Choroid plexus epithelial cell (primary cell): ENCODE data around the gene ZMIZ1.

Source experiments
- DNase-seq: peaks from one replicate; pipeline ENCODE4 v3.0.0-alpha.2; 2010; ENCODE audit warnings: low read depth
- H3K4me3 ChIP-seq: 2 replicates; pipeline ENCODE4 v1.5.1; 2011; ENCODE audit warnings: low read depth, mild to moderate bottlenecking, control low read depth, low read length, moderate library complexity
- TF ChIP-seq, protein P1 (sequence below): conservative IDR thresholded peaks from 2 replicates; pipeline ENCODE4 v1.5.1; 2011; ENCODE audit warnings: low read depth, mild to moderate bottlenecking, control low read depth, inconsistent platforms, low read length, moderate library complexity

The ZMIZ1 gene

GRCh38 chr10:79021948-79022499 is 46.7 kb upstream of the ZMIZ1 start:
- H3K4me3 ChIP-seq = no peak overlapping the region
- TF ChIP-seq, protein P1, sequence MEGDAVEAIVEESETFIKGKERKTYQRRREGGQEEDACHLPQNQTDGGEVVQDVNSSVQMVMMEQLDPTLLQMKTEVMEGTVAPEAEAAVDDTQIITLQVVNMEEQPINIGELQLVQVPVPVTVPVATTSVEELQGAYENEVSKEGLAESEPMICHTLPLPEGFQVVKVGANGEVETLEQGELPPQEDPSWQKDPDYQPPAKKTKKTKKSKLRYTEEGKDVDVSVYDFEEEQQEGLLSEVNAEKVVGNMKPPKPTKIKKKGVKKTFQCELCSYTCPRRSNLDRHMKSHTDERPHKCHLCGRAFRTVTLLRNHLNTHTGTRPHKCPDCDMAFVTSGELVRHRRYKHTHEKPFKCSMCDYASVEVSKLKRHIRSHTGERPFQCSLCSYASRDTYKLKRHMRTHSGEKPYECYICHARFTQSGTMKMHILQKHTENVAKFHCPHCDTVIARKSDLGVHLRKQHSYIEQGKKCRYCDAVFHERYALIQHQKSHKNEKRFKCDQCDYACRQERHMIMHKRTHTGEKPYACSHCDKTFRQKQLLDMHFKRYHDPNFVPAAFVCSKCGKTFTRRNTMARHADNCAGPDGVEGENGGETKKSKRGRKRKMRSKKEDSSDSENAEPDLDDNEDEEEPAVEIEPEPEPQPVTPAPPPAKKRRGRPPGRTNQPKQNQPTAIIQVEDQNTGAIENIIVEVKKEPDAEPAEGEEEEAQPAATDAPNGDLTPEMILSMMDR = no peak

DNA sequence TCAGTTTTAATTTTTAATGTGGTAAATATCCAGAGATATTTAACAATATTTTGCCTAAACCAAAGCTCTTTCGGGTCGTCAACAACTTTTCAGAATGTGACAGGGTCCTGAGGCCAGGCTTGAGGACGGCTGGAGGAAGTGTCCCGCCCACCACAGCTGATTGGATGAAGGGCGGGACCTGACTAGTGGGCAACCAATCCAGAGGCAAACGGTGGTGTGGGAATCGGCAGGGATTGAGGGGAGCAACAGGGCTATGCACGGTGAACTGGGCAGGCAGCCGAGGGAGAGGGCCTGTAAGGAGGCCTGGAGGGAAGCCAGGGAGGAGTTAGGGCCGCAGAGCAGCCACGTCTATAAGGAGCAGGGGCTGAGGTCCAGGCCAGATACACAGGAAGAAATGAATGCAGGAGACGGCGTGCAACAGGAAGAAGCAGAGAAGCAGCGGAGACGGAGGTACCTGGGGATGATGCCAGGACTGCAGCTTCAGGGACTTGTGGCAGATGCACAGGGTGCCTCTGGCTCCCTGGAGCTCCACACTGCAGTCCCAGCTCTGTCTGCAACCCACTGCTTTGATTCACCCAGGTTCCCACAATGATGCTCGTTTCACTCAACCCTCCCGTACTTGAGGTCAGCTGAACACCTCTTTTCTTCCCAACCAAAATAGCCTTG is 46.1 kb upstream of the ZMIZ1 start:
- DNase-seq = peak; percentile 76
- peak overlapping the region; percentile 32 for H3K4me3 ChIP-seq
- TF ChIP-seq, protein P1 = no peak

More at GRCh38 chr10:79021948-79022499, 46.7 kb upstream of the ZMIZ1 start:
- no peak for DNase-seq

- DNase-seq = peak; percentile 37
- no peak overlapping the region for H3K4me3 ChIP-seq
- TF ChIP-seq, protein P1 = no peak
Measured at GRCh38 chr10:79023240-79024162, 45.3 kb upstream of the ZMIZ1 start.

DNA sequence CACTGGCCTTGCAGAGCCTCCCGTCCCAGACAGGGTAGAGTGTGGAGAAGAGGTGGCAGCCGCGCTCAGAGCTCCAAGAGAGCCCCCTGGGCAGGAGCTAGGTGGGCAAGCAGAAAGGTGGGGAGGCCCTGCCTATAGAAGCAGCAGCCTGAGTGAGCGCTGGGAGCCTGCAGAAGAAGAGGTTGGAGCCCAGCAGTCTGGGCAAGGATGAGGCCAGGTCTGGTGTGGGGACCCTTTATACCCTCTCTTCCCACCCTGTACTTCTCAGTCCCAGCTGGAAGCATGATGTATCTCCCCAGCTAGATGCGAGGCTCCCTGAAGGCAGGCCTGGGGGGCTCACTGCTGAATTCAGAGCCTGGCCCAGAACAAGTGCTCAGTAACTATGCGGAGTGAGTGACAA is 44.5 kb upstream of the ZMIZ1 start:
- no peak overlapping the region for H3K4me3 ChIP-seq
- TF ChIP-seq, protein P1 = no peak
- DNase-seq = no peak

DNA sequence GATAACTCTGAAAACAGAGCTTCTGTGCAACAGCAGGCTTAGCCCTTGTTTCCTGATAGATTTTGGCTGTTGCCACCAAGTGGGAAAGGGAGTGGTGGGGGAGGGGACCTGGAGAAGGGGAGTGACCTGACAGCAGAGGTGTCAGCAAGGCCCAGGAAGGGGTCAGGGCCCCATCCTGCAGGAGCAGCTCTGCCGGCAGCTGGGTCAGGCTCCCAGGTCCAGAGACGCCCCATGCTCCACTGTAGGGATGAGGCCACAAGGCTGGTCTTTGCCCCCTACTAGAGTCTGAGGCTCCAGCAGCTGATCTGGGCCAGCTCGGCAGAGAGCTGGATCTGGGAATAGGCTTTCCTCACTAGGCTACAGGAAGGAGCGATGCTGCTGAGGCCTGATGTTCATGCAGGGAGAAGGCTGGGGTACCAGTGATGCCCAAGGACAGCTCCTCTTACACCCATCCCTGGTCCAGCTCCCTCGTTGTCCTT is 44.0 kb upstream of the ZMIZ1 start:
- no peak overlapping the region for H3K4me3 ChIP-seq
- TF ChIP-seq, protein P1 = no peak
- no peak for DNase-seq

DNA sequence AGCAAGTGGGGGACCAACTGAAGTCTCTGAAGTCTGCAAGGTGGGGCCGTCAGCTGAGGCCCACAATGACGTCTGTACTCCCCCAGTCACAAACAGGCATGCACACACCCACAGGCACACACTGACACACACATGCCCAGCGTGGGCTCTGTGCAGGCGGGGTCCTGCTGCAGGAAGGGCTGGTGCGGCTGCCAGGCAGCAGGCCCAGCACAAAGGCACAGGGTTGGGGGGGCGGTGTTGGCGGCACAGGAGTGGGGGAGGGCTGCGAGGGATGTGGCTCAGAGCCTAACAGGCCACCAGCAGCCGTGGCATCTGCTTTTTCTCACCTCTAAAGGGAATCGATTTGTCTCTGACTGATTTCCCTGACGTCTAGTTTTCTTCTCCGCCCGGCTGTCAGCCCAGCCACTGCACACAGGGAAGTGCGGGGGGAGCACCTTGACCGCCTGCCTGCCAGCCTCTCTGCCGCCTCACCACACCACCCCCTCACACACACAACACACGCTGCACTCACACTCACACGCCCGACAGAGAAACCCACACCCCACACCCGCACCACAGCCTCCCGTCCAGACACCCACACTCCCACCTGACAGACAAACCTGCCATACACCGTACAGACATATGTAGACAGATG is 43.5 kb upstream of the ZMIZ1 start:
- TF ChIP-seq, protein P1 = no peak
- H3K4me3 ChIP-seq = no peak overlapping the region
- no peak for DNase-seq
